HS-5 (cell line): ENCODE results near the gene DYRK3.

Source experiments
- DNase-seq: peaks from one replicate; pipeline ENCODE4 v3.0.0-alpha.2; 2012; ENCODE audit warnings: low read depth

Gene DYRK3

DNA sequence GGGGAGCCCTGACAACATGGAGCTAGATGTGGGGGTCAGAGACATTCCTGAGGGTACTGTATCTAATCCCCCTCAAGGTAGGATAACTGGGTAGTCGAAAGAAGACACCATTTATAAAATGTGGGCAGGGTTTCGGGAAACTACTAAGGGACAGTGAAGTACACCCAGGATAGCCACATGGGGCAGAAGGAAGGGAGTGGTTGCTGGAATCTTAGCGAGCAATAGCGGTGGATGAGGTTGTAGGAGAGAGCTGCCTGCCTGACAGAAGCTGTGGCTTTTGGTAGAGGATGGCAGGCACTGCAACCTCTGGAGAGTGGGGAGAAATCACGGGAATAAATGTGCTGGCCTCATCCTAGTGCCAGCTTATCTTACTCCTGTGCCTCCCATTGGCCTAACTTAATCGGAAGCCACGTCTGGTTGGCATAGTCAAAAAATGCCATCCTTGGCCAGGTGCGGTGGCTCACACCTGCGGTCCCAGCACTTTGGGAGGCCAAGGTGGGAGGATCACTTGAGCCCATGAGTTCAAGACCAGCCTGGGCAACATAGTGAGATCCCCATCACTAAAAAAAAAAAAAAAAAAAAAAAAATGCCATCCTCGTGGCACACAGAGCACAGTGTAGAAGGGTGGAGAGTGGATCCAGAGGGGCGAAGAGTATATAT lies 26.0 kb downstream of the DYRK3 start:
- DNase-seq, result no peak

DNA sequence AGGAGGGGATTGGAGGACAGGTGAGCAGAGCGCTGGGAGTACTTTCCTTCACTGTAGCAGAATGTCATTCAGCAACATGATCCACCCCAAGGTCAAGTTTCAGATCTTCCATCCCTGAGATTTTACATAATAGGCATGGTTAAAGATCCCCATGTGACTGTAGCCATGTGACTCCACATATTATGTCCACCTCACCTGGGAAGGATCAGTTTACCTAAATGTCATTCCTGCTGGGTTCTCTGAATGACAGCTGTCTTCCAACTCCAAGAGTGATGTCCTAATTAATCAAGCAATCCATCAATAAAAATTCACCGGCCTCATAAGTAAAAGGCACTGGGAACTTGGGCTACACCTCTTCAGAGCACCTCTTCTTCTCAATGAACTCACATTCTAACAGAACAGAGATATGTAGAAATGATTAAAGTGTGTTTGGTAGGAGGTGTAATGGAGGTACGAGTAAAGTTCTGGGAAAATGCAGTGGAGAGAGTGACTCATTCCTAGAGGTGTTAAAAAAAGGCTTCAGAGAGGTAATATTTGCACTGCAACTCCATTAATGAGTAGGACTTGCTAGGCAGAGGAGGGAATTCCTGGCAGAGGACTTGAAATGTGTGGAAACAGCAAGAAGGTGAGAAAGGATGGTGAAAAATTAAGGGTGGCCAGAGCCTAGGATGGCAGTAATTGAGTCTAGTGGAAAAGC lies 27.2 kb downstream of the DYRK3 start:
- no peak for DNase-seq

DNA sequence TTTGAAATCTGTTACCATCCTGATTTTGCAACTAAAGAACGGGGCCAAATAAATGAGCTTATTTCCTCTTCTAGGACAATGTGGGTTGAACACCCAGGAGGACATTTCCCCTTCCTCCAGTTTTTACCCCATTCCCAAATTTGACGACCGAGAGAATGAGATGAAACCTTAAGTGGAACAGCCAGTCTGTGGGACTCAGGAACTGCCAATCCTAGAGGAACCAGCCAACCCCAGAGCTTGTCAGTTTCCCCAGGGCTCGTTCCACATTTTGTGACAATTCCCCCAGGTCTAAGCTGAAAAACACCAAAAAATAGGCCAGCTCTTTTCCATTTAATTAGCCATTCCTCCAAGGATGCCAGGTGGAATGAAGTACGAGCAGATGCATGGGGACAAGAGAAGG lies 28.0 kb downstream of the DYRK3 start:
- no peak for DNase-seq

DNA sequence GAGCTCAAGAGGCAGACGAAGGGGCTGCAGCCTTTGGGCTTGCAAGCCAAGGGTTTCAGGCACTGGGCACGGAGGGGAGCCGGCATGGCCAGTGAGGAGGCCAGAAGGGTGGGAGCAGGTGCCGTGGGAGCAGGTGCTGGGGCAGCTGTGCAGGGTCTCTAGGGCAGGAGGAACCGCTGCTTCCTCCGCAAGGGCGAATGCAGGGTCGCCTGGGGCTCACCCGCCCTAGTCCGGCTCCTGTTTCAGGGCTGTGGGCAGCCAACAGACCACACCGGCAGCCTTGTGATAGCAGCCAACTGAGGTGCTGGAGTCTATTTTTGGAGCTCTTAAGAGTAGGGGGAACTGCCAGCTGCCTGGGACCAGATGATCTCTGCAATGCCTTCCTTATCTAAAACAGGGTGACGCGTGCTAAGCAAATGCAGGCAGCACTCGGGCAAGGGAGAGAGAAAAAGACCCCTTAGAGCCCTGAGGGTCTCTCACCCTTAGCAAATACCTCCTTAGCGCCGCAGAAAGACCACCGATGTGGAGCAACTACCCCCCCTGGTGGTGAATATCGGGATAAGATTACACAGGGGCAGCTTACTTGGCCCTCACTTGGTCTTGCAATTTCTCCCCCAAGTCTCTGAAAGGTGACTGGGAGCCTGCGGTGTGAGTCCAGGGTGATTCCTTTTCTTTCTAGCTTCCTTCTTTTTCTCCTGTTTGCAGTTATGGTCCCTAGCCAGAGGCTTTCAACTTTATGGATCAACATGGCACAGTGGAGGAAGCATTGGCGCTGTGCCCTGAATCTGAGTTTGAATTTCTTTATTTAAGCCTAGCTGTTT lies 28.7 kb downstream of the DYRK3 start:
- no peak for DNase-seq

DNA sequence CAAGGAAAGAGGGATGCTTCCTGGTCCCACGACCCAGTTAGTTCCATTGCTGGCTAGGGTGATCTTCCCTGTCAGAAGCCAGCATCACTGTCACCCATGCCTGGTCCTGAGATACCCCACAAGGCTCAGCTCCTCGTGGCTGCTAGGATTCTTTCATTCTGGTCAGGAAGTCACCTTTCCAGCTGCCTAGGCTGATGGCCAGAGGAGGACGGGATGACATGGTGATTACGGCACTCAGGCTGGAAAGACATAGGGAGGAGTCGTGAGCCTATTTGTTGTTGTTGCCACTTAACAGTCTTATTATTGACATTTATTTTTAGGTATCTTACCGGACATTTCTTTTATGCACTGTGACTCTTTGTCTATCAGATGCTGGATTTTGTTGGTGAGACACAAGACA lies 29.4 kb downstream of the DYRK3 start:
- DNase-seq, result no peak

DNA sequence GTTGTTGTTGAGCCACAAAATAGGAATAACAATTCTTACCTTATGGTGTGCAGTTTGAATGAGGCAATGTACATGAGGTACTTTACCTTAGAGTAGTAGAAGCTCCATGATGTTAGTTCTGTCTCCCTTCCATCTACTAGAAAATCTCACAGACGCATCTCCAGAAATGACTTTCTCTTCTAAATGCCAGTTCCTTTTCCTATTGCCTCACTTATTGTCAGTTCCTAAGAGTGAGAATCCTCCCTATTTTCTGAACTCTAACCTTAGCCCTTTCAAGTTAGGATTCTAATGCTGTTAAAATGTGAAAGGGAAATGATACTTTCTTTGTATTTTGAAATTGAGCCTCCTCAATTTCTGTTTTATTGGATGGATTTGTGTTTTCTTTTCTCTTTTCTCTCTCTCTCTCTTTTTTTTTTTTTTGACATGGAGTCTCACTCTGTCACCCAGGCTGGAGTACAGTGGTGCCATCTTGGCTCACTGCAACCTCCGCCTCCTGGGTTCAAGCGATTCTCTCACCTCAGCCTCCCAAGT lies 30.8 kb downstream of the DYRK3 start:
- no peak for DNase-seq

DNA sequence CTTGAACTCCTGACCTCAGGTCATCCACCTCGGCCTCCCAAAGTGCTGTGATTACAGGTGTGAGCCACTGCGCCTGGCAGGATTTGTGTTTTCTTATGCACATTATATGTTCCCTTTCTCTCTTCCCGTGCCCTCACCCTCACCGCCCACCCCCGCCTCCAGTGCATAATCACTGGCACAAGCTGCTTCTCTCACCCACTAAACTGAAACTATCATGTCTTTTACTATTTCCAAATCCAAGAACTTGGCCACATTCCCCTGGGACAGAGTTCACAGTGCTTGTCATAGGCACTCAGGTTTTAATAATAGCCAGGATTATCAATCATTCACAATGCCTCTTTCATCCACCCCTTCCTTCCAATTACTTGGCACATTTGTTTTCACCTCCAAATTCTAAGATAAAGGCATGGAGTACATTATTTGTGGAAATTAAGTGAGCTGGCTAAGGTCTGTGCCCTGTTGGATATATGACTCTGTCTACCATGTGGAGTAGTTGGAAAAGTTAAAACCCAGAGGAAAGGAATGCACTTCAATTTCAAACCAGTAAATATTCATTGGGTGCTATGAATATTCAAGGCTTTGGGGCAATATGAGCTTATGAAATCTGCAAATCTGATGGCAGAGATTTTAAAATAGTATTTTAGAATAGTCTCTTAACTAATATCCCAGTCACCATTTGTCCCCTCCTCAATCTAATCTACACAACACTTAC lies 31.8 kb downstream of the DYRK3 start:
- DNase-seq, result no peak

DNA sequence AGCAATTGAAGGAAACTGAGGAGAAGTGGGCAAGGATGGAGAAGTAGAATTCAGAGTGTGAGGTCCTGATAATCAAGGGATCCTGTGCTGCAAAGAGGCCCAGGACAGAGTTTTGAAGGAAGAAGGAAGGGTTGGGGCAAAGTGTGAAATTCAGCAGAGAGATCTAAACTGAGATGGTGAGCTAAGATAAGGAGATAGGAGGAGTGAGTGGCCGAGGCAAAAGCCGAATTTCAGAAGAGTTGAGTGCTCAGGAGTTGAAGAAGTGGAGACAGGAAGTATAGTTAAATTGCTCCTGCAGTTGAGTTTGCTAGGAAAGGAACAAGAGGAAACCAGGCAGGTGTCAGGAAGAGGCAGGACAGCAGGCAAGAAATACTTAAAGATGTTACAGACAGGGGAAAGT lies 33.0 kb downstream of the DYRK3 start:
- no peak for DNase-seq

DNA sequence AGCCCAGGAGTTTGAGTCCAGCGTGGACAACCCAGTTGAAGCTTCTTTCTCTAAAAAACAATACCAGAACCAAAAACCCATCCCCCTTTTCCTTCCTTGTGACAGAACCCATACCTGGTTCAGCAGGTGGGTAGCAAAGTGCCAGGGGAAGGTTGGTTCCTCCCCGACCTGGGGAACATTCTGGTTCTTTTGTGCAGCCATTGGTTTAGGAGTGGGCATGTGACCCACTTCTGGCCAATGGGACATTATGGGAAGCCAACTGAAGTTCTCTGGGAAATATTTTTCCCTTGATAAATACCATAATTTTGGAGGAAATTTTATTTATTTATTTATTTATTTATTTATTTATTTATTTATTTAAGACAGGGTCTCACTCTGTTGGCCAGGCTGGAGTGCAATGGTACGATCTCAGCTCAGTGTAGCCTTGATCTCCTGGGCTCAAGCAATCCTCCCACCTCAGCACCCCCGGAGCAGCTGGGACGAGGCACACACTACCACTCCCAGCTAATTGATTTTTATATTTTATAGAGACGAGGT lies 33.6 kb downstream of the DYRK3 start:
- DNase-seq, result no peak

DNA sequence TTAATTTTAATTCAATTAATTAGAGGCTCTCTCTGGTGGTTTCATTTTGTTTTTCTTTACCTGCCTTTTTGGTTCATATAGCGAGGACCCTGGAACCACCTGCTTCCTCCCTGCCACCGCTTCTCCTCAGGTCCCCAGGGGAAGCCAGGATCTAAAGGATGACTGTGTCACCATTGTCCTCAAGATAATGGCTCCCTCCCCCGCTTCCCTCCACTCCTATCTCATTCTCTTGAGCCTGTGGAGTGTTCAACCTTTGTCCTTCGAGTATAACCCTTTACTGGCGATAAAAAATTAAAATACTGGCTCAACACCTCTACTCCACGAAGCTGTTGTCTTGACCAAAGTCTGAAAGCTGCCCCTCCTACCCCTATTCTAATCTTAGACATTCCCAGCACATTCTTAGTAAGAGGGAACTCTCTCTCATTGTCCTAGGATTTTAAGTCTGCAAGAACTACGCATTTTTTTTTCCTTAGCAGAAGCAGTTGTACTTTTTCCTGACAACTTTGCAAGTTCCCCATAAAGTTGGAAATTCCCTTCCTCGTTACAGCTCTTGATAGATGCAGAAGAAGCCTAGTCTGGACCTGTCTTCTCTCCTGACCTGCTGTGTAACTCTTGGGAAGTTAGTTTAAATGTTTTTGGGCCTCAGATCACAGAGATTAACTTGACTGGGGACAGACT lies 36.8 kb downstream of the DYRK3 start:
- no peak for DNase-seq

DNA sequence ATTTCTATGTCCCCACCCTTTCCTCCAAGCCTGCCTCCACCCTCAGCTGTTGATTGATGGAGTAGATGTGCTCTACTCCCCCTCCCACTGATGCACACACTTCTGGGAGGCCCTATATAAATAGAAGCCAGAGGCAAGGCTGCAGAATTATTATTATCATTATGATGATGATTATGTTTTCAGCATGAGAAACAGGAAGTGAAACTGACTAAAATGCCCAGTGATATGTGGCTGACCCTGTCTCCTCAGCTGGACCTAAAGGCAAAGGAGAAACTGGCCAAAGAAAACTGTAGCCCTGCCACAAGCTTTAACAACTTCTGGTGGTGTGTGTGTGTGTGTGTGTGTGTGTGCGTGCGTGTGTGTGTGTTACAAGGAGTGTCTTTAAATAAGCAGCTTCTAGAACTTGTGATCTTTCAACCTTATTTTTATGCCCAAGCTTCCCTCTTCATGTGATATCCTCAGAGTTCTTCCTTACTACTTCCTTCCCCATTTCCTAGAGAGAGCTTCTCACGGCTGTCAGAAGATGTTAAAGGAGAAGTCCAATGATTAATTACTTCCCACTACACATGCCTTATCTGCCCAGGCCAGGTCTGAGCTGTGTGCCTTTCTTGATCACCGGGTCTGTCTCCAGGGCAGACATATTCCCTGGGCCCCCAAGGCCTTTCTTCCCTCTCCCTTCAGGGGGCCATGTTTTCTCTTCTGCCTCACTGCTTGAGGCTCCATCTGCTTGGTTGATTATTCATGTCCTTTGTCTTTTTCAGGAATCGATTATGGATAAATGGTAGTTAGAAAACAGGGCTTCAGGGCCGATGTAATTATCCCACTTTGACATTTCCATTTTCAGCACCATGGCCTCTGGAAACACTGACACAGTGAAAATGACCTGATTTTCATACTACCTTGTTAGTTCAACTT lies 37.8 kb downstream of the DYRK3 start:
- DNase-seq, result no peak

DNA sequence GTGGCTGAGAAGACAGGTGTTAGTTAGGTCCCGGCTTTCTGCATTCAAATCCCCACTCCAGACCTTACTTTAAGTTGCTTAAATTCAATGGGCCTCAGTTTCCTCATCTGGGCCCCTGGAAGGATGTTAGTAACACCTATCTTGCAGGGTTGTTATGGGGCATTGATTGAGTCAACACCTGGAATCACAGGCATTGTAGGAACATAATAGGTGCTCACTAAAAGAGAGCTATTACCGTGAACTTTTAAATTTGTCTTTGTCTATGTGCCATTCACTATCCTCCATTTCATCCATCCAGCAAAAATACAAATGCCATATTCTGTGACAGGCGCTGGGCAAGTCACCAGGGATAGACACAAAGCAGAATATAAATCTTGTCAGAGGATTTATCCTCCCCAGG lies 38.9 kb downstream of the DYRK3 start:
- no peak for DNase-seq

DNA sequence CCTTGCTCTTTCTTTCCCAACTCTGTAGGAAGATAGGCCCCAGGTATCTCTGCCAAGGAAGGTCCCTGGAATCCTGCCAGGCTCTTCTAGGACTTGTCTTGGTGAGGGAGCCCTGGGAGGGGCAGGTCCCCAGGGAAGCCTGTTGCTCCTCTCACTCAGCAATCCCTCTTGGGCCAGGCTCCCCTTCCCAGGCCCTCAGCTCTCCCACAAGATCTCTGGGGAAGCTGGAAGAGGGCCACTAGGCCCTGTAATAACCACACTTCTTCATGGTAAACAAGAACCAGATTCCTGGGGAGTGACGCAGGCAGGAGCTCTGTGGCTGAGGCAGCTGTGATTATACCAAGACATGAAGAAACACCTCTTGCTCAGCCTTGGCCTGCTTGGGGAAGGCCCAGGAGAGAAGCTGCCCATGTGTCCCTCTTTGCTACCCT lies 39.4 kb downstream of the DYRK3 start:
- peak; percentile 96 for DNase-seq

DNA sequence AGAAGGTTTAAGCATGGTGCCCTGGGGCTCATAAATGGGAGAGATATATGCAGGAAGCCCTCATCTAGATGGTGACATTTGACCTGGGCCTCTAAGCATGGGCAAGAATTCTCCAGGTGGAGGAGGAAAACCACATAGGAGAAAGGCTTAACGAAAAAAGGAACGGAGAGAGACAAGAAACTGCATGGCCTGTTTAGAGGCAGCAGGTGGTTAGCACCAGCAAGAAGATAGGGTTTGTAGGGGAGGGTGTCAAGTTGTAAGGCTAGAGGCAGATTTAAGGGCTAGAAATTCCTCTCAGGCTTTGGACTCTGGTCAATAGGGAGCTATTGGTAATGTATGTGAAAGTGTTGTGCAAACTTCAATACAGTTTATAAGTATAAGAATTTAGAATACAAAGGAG lies 41.2 kb downstream of the DYRK3 start:
- DNase-seq, result no peak

DNA sequence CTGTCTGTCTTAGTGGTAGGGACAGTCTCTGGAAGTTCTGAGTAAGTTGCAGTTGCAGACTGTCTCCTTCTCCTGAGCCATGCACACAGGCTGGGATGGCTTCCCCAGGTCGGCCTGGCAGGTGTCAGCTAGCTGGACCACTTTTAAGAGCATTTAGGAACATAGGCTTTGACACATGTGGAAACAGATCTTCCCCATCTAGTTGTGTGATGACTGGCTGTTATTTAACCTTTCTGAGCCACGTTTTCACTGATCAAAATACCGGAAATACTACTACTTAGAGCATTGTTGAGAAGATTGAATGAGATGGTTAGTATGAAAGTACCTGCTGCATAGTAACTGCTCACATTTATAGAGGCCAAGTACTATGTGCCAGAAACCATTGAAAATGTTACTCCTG lies 43.2 kb downstream of the DYRK3 start:
- no peak for DNase-seq

DNA sequence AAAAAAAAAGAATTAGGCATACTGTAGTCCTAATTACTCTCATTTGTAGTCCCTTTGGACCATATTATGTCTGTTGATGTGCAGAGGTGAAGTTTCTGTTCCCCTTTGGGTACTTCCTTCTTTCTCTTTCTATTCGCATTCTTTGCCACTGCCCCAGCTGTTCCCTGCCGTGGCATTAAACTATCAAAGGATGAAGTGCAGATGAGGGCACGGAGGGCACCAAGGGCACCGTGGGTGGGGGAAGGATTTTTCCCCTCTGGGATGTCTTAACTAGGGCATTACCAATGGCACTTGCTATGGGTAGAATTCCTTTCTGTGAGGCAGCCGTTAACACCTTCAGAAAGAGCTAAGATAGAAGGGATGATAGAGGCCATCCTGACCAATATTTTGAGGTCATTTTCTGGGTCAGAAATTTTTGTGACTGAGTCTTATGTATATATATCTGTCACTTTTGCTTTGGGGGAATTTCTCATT lies 44.4 kb downstream of the DYRK3 start:
- no peak for DNase-seq

DNA sequence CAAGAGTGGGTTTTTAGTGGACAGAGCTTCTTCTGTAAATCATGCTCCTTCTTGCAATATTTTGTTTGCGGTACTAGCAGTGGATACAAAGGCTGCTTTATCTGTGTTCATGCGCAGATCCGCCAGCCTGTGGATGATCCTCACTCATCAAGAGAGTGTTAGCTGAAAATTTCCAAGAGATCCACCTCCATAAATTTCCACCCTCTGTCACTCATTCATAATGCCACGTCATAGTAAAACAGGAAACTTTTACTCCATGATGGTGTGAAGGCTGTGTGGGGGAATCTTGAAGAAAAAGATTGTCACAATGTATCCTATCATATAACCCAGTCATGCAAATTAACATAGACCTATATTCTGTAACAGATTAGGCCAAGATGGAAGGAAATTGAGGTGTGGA lies 44.9 kb downstream of the DYRK3 start:
- no peak for DNase-seq

DNA sequence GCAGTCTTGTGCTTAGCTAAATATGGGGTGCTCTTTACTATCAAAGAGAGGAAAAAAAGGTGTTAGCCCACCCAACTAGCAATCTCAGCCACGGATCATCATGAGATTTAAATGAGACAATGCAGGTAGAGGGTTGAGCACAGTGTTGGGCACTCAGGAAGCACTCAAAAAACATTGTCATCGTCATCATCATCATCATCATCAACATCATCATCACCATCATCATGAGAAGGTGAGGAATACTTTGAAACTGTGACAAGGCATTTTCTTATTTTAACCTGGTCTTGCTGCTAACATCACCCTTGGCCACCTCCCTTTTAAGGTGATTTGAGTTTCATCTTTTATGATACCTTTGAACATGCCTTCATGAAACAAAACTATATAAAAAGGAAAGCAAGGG lies 46.0 kb downstream of the DYRK3 start:
- DNase-seq, result no peak

DNA sequence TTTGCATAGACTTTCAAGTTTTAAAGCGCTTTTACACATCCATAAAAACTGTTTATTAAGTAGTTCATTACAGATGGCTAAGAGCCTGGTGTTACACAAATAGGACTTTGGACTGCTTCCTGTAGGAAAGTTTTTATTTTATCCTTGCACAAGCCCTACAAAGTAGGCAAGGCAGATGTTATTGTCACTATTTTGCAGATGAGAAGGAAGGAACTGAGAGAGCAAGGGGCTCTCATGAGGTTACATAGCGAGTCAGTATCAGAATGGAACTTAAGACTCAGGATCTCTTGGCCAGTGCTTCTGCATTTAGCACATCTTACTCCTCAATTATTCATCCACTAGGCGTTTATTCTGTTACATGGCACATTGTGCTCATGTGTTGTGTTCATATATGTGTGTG lies 46.8 kb downstream of the DYRK3 start:
- no peak for DNase-seq

DNA sequence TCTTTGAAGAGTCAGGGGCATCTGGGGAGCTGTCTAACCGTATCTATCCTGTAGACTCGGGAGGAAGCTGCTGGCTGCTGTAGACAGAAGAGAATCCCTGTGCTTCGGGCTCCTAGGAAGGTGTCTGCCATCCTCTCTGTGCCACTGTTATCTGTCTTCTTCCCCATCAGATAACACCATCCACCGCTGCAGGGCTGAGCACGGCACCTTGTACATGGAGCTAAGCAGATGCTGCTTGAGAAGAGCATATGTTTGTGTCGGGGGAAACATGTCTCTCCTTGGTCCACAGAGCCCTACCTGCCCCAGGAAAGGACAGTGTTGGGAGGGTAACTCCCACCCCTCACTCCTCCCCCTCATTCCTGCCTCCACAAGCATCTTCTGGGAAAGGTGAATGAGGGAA lies 48.0 kb downstream of the DYRK3 start:
- DNase-seq, result no peak
